Esophagus muscularis mucosa (tissue), 4 donors: ENCODE data around the gene FFAR1. TPM values are rescaled to one million over a fixed set of nuclear protein-coding genes. Genes with fewer than 3 reads are reported as not detected.

Source experiments
- DNase-seq: peaks from one replicate; pipeline ENCODE4 v3.0.0-alpha.2; 2017; ENCODE audit errors: extremely low spot score
- H3K27ac ChIP-seq, 4 donors: fragments of 200-600 bp; sonication (generic); replicated peaks in 1 of 4; 1 replicate in 3 of 4; 2 replicates in 1 of 4; pipeline ENCODE4 v1.5.1; 2016 to 2019; ENCODE audit warnings: mild to moderate bottlenecking in 1 of 4
- H3K27me3 ChIP-seq, 4 donors: fragments of 200-600 bp; sonication (generic); one replicate each; pipeline versions ENCODE4 v1.5.1 to v1.6.0; 2016 to 2019
- H3K36me3 ChIP-seq, 4 donors: fragments of 200-600 bp; sonication (generic); one replicate each; pipeline ENCODE4 v1.5.1; 2016 to 2019
- H3K4me1 ChIP-seq, 4 donors: fragments of 200-600 bp; sonication (generic); one replicate each; pipeline ENCODE4 v1.5.1; 2016 to 2019
- H3K4me3 ChIP-seq, 4 donors: fragments of 200-600 bp; sonication (generic); 1 replicate in 2 of 4; 2 replicates in 2 of 4; pipeline ENCODE4 v1.5.1; 2016 to 2019; ENCODE audit warnings: mild to moderate bottlenecking in 4 of 4, moderate library complexity in 1 of 4
- H3K9me3 ChIP-seq, 4 donors: fragments of 200-600 bp; sonication (generic); 1 replicate in 3 of 4; 2 replicates in 1 of 4; pipeline ENCODE4 v1.5.1; 2016 to 2019
- EP300 ChIP-seq: sonication (generic); formaldehyde crosslinking; IDR thresholded peaks from one replicate; pipeline ENCODE4 v1.6.1; 2017; ENCODE audit warnings: antibody characterized with exemption
- POLR2A ChIP-seq: fragments of 450-650 bp; IDR thresholded peaks from one replicate; pipeline ENCODE4 v1.6.1; 2017; ENCODE audit warnings: antibody characterized with exemption, moderate library complexity, mild to moderate bottlenecking, low read depth
- POLR2AphosphoS5 ChIP-seq, 2 donors: sonication (generic); formaldehyde crosslinking; IDR thresholded peaks; one replicate each; pipeline ENCODE4 v1.6.1; 2017; ENCODE audit warnings: antibody characterized with exemption in 2 of 2
- WGBS: methylation state at CpG from one replicate; pipeline ENCODE4 v1.1.5; 2018; 5-methylcytosine and 5-hydroxymethylcytosine counted together
- intact Hi-C: fragments of 100-400 bp; cut with DNase I; formaldehyde crosslinking; loops from one replicate; pipeline ENCODE4 v1.15.1; 2023
- total RNA-seq, 4 donors: library from RNA; depleted of rRNA; stranded (reverse); fragments of >200 nt; gene quantifications; one replicate each; pipeline versions ENCODE4 v1.1.0 to v1.2.1, GENCODE V29; 2016
- TF ChIP-seq, protein P1 (sequence below), 3 experiments: fragments of 200-600 bp in 2 of 3; fragments of 450-650 bp in 1 of 3; sonication (generic) in 2 of 3; IDR thresholded peaks; one replicate each; pipeline ENCODE4 v1.5.1; 2017 to 2019; ENCODE audit warnings: antibody characterized with exemption in 3 of 3, mild to moderate bottlenecking in 2 of 3, moderate library complexity in 1 of 3

Gene FFAR1
- total RNA-seq, 4 donors from 2014 or later: not detected

DNA sequence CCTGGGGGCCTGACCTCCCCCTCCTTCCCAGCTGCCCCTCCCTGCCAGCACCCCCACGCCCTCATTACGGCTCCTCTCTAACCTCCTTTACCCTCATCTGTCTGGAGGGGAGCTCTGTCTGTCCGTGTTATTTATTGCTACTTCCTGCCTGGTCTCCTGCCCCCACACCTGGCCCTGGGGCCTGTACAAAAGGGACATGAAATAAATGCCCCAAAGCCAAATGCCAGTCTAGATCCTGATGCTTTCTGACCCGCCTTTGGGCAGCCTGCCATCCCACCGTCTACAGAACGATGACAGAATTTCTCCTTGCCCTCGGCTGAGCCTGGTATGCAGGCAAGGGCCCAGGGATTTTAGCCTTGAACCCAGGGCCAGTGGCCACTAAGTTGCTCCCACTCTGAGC, 34.1 kb upstream of the FFAR1 start:
- Histone ChIP-seq H3K36me3 (no peaks in the 10 kb centered on the region), H3K4me1 (peaks cover 0 to 2% (median 0%) of the 10 kb centered on the region in 4 donors), H3K27ac (no peak overlapping the region), H3K9me3 (no peaks in the 10 kb centered on the region), H3K4me3 (no peak overlapping the region), H3K27me3 (peaks cover 0 to 61% (median 0%) of the 10 kb centered on the region in 4 donors)
- 35% methylated on average over 3 of the region's 7 CpGs for WGBS
- no peak for TF ChIP-seq POLR2AphosphoS5 (IDR thresholded peaks at IDR 0.05)
- no peak for TF ChIP-seq POLR2A
- TF ChIP-seq, protein P1, sequence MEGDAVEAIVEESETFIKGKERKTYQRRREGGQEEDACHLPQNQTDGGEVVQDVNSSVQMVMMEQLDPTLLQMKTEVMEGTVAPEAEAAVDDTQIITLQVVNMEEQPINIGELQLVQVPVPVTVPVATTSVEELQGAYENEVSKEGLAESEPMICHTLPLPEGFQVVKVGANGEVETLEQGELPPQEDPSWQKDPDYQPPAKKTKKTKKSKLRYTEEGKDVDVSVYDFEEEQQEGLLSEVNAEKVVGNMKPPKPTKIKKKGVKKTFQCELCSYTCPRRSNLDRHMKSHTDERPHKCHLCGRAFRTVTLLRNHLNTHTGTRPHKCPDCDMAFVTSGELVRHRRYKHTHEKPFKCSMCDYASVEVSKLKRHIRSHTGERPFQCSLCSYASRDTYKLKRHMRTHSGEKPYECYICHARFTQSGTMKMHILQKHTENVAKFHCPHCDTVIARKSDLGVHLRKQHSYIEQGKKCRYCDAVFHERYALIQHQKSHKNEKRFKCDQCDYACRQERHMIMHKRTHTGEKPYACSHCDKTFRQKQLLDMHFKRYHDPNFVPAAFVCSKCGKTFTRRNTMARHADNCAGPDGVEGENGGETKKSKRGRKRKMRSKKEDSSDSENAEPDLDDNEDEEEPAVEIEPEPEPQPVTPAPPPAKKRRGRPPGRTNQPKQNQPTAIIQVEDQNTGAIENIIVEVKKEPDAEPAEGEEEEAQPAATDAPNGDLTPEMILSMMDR (IDR thresholded peaks at IDR 0.05): no peak
- no peak for TF ChIP-seq EP300
- intact Hi-C loops: no loop called here
- DNase-seq: no peak

DNA sequence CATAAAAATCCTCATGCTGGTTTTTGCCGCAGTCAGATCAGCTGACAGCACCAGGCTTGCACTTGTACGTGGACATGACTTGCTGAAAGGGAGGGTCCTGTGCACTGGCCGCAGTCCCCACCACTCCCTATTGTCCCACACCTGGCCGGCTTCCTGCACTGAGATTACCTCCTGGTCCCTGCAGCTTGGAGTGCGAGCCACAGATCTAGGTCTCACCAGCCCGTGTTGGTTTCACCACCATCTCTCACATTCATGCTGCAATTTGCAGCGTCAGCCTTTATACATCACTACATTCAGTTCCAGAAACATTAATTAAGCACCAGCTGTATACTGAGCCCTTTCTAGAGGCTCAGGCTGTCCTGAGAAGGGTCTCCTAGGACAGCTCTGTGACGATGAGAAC, 33.7 kb upstream of the FFAR1 start:
- H3K27ac ChIP-seq: no peak overlapping the region
- no peaks in the 10 kb centered on the region for H3K9me3 ChIP-seq
- H3K27me3 ChIP-seq: peaks cover 0 to 61% (median 0%) of the 10 kb centered on the region in 4 donors
- TF ChIP-seq POLR2A (no peak), POLR2AphosphoS5 (IDR thresholded peaks at IDR 0.05) (no peak), EP300 (no peak)
- TF ChIP-seq, protein P1 (IDR thresholded peaks at IDR 0.05): no peak
- H3K36me3 ChIP-seq: no peaks in the 10 kb centered on the region
- no peak overlapping the region for H3K4me3 ChIP-seq
- peaks cover 0 to 7% (median 0%) of the 10 kb centered on the region in 4 donors for H3K4me1 ChIP-seq
- intact Hi-C loops: no loop called here
- DNase-seq: no peak
- 94% methylated on average over 6 of the region's 8 CpGs for WGBS

DNA sequence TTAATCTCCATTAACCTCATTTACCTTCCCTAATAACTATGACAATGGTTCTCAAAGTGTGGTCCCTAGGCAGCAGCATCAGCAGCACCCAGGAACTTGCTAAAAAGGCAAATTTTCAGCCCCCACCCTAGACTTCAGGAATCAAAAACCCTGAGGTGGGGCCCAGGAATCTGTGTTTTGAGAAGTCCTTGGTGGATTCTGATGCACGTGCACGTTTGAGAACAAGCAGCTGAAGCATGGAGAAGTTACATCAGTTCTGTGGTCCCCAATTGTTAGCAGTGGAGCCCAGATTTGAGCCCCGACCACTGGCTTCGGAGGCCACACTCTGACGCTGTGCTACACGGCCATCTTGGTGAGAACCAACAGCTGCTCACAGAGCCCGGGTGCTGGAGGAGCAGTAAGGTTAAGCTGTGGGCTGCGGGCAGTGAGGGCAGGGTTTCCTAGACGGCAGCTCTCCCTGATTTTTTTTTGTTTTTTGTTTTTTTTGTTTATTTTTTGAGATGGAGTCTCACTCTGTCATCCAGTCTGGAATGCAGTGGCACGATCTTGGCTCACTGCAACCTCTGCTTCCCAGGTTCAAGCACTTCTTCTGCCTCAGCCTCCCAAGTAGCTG, 32.7 kb upstream of the FFAR1 start:
- peaks cover 0 to 8% (median 0%) of the 10 kb centered on the region in 4 donors for H3K4me1 ChIP-seq
- intact Hi-C loops: no loop called here
- no peak overlapping the region for H3K27ac ChIP-seq
- no peak for DNase-seq
- TF ChIP-seq EP300: no peak
- TF ChIP-seq POLR2A: no peak
- TF ChIP-seq, protein P1 (IDR thresholded peaks at IDR 0.05): no peak
- no peak for TF ChIP-seq POLR2AphosphoS5 (IDR thresholded peaks at IDR 0.05)
- no peaks in the 10 kb centered on the region for H3K9me3 ChIP-seq
- H3K36me3 ChIP-seq: no peaks in the 10 kb centered on the region
- H3K4me3 ChIP-seq: no peak overlapping the region
- 75% methylated on average over 10 of the region's 10 CpGs for WGBS
- peaks cover 0 to 54% (median 0%) of the 10 kb centered on the region in 4 donors for H3K27me3 ChIP-seq

DNA sequence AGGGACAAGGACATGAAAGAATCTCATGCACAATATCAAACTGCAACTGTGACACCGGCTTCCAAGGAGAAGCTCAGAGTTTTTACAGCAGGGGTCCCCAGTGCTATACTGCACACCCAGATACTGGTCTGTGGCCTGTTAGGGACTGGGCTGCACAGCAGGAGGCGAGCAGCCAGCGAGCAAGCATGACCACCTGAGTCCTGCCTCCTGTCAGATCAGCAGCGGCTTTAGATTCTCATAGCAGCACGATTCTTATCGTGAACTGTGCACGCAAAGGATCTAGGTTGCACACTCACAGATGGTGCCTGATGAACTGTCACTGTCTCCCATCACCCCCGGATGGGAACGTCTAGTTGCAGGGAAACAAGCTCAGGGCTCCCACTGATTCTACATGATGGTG, 31.8 kb upstream of the FFAR1 start:
- no peak for TF ChIP-seq POLR2AphosphoS5 (IDR thresholded peaks at IDR 0.05)
- TF ChIP-seq, protein P1 (IDR thresholded peaks at IDR 0.05): no peak
- no peak for TF ChIP-seq POLR2A
- no peak for TF ChIP-seq EP300
- no peak for DNase-seq
- peaks cover 0 to 8% (median 0%) of the 10 kb centered on the region in 4 donors for H3K4me1 ChIP-seq

DNA sequence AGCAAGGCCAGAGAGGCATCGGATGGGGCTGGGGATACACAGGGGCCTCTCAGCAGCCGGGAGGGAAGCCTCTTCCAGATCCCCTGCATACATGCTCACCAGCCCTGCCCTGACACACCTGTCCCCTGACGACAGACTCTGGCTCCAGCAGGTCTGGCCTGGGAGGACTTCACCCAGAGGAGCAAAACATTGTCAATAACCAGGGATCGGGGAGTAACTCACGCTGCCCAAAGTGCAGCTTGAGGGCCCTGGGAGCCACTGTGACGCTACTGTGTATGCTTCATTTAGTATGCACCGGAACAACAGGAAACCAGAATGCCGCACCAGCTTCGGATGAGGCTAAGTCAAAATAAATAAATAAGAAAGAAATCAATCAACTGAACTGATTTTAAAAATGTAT, 31.1 kb upstream of the FFAR1 start:
- intact Hi-C loops: no loop called here
- Histone ChIP-seq H3K9me3 (peaks cover 0 to under 1% (median under 1%) of the 10 kb centered on the region in 4 donors), H3K4me3 (no peak overlapping the region), H3K27ac (no peak overlapping the region), H3K36me3 (no peaks in the 10 kb centered on the region), H3K4me1 (peaks cover 0 to 8% (median 0%) of the 10 kb centered on the region in 4 donors), H3K27me3 (peaks cover 0 to 52% (median 0%) of the 10 kb centered on the region in 4 donors)
- TF ChIP-seq POLR2AphosphoS5 (IDR thresholded peaks at IDR 0.05) (no peak), POLR2A (no peak), EP300 (no peak)
- TF ChIP-seq, protein P1 (IDR thresholded peaks at IDR 0.05): no peak
- 74% methylated on average over 9 of the region's 9 CpGs for WGBS
- DNase-seq: no peak

More for the DNA sequence above, 31.8 kb upstream of the FFAR1 start:
- H3K27me3 ChIP-seq: peaks cover 0 to 54% (median 0%) of the 10 kb centered on the region in 4 donors
- intact Hi-C loops: no loop called here
- H3K9me3 ChIP-seq: no peaks in the 10 kb centered on the region
- H3K36me3 ChIP-seq: no peaks in the 10 kb centered on the region
- no peak overlapping the region for H3K4me3 ChIP-seq
- no peak overlapping the region for H3K27ac ChIP-seq
- 57% methylated on average over 9 of the region's 9 CpGs for WGBS
